Aorta (tissue), 5 donors: ENCODE data around the gene TMEM139. TPM values are rescaled to one million over a fixed set of nuclear protein-coding genes. Genes with fewer than 3 reads are reported as not detected.

ENCODE experiments used
- ATAC-seq: fragments of 200-7000 bp; cut with Tn5 transposase; one replicate; pipeline ENCODE4 v1.9.1; 2022; ENCODE audit warnings: moderate library complexity; ENCODE audit not compliant: low FRiP score
- DNase-seq, 2 donors: peaks; one replicate each; pipeline ENCODE4 v3.0.0-alpha.2; 2020
- H3K27ac ChIP-seq, 2 donors: one replicate each; pipeline ENCODE4 v1.5.1; 2013; ENCODE audit warnings: low read length in 2 of 2, mild to moderate bottlenecking in 2 of 2, moderate library complexity in 2 of 2, control low read depth in 1 of 2, inconsistent platforms in 1 of 2, low read depth in 1 of 2
- H3K27me3 ChIP-seq, 2 donors: one replicate each; pipeline ENCODE4 v1.6.1; 2013; ENCODE audit warnings: control low read depth in 1 of 2, low read length in 1 of 2, mild to moderate bottlenecking in 1 of 2, moderate library complexity in 1 of 2; ENCODE audit not compliant: insufficient read depth in 2 of 2, control insufficient read depth in 1 of 2
- H3K36me3 ChIP-seq, 2 donors: one replicate each; pipeline ENCODE4 v1.6.1; 2013; ENCODE audit warnings: control low read depth in 1 of 2, low read length in 1 of 2, mild to moderate bottlenecking in 1 of 2; ENCODE audit not compliant: insufficient read depth in 2 of 2, control insufficient read depth in 1 of 2
- H3K4me1 ChIP-seq, 2 donors: one replicate each; pipeline ENCODE4 v1.6.1; 2013; ENCODE audit warnings: low read length in 2 of 2, control low read depth in 1 of 2, mild to moderate bottlenecking in 1 of 2, moderate library complexity in 1 of 2; ENCODE audit not compliant: insufficient read depth in 2 of 2, control insufficient read depth in 1 of 2
- H3K4me3 ChIP-seq, 2 donors: one replicate each; pipeline ENCODE4 v1.5.1; 2013; ENCODE audit warnings: low read length in 2 of 2, control low read depth in 1 of 2, mild to moderate bottlenecking in 1 of 2
- H3K9me3 ChIP-seq: one replicate; pipeline ENCODE4 v1.6.1; 2013; ENCODE audit warnings: mild to moderate bottlenecking, low read length; ENCODE audit not compliant: control insufficient read depth
- WGBS, 2 donors: extraction: QIAGEN DNeasy Blood & Tissue Kit; methylation state at CpG; one replicate each; pipeline ENCODE4 v1.1.7; 2013; 5-methylcytosine and 5-hydroxymethylcytosine counted together
- intact Hi-C, 2 donors: fragments of 100-400 bp; cut with DNase I; formaldehyde crosslinking; loops; one replicate each; pipeline versions ENCODE4 v1.14.2 to v1.15.0; 2022
- polyA plus RNA-seq, 2 donors: library from polyadenylated mRNA; stranded (reverse); fragments of 200-250 nt; gene quantifications; one replicate each; pipeline ENCODE4 v1.2.3, GENCODE V29; 2013
- total RNA-seq, 2 donors: library from RNA; stranded (reverse); fragmentation: NEBNext Ultra II Directional; extraction: Animal tissue kit (Norgen Biotek cat#: 25700); gene quantifications; one replicate each; pipeline ENCODE4 v1.2.1, GENCODE V29; 2021
- donor health status: healthy with polysubstance abuse.
- donor health status: Bipolar disorder and iron deficiency.
- donor health status: DM: no; HTN: no; CAD: no.
- donor health status: DM: no; HTN: no; CAD: no.
- donor health status: DM: yes; HTN: yes; CAD: no.

Gene TMEM139
- total and polyA plus RNA-seq, 4 donors = 0.10 to 17.3 (median 0.75) TPM

GRCh38 chr7:143321242-143321641 lies 36.5 kb downstream of the TMEM139 start:
- ATAC-seq = no peak
- no peak overlapping the region for H3K27ac ChIP-seq
- no peak for DNase-seq
- no peaks in the 10 kb centered on the region for H3K27me3 ChIP-seq
- intact Hi-C loops = loop anchor here in 1 of 2 donors (5.0 kb wide), 1 partner anchor 96 kb away; no protein-coding TSS in a partner anchor
- 95 to 98% methylated on average over 10 of the region's 10 CpGs for WGBS, 2 donors
- H3K4me3 ChIP-seq = no peak overlapping the region
- no peaks in the 10 kb centered on the region for H3K36me3 ChIP-seq
- no peaks in the 10 kb centered on the region for H3K4me1 ChIP-seq
- no peaks in the 10 kb centered on the region for H3K9me3 ChIP-seq

- H3K4me3 ChIP-seq = no peak overlapping the region
- ATAC-seq (no peak), DNase-seq (peak in 1 of 2 donors; percentile 64)
- intact Hi-C loops = loop anchor here in 1 of 2 donors (5.0 kb wide), 1 partner anchor 96 kb away; no protein-coding TSS in a partner anchor
- H3K9me3 ChIP-seq = no peaks in the 10 kb centered on the region
- H3K27me3 ChIP-seq = no peaks in the 10 kb centered on the region
- no peaks in the 10 kb centered on the region for H3K4me1 ChIP-seq
- 80 to 84% methylated on average over 4 of the region's 4 CpGs for WGBS, 2 donors
- H3K36me3 ChIP-seq = no peaks in the 10 kb centered on the region
- H3K27ac ChIP-seq = no peak overlapping the region
These were observed 37.0 kb downstream of the TMEM139 start for GRCh38 chr7:143321734-143322133.

GRCh38 chr7:143322760-143323633 lies 38.2 kb downstream of the TMEM139 start:
- ATAC-seq (no peak), DNase-seq (no peak)
- Histone ChIP-seq H3K4me1 (no peaks in the 10 kb centered on the region), H3K27me3 (no peaks in the 10 kb centered on the region), H3K27ac (no peak overlapping the region), H3K4me3 (no peak overlapping the region), H3K36me3 (no peaks in the 10 kb centered on the region), H3K9me3 (no peaks in the 10 kb centered on the region)
- 86 to 89% methylated on average over 23 of the region's 23 CpGs for WGBS, 2 donors
- intact Hi-C loops = loop anchor here in 1 of 2 donors (5.0 kb wide), 1 partner anchor 94 kb away; no protein-coding TSS in a partner anchor

- intact Hi-C loops = loop anchor here in 1 of 2 donors (5.0 kb wide), 1 partner anchor 94 kb away; no protein-coding TSS in a partner anchor
- H3K36me3 ChIP-seq = no peaks in the 10 kb centered on the region
- 70 to 73% methylated on average over 12 of the region's 12 CpGs for WGBS, 2 donors
- no peak for ATAC-seq
- H3K4me3 ChIP-seq = no peak overlapping the region
- DNase-seq = no peak
- no peak overlapping the region for H3K27ac ChIP-seq
- no peaks in the 10 kb centered on the region for H3K9me3 ChIP-seq
- no peaks in the 10 kb centered on the region for H3K4me1 ChIP-seq
- H3K27me3 ChIP-seq = no peaks in the 10 kb centered on the region
These were observed 38.9 kb downstream of the TMEM139 start for GRCh38 chr7:143323653-143324052.

- Histone ChIP-seq H3K36me3 (no peaks in the 10 kb centered on the region), H3K27ac (no peak overlapping the region), H3K27me3 (no peaks in the 10 kb centered on the region), H3K4me3 (no peak overlapping the region), H3K9me3 (no peaks in the 10 kb centered on the region), H3K4me1 (no peaks in the 10 kb centered on the region)
- no peak for DNase-seq
- 84 to 90% methylated on average over 2 of the region's 2 CpGs for WGBS, 2 donors
- intact Hi-C loops = no loop called here
- no peak for ATAC-seq
These were observed 40.5 kb downstream of the TMEM139 start for GRCh38 chr7:143325240-143325639.

- 94 to 96% methylated on average over 5 of the region's 5 CpGs for WGBS, 2 donors
- Histone ChIP-seq H3K27me3 (no peaks in the 10 kb centered on the region), H3K36me3 (no peaks in the 10 kb centered on the region), H3K9me3 (no peaks in the 10 kb centered on the region), H3K4me1 (no peaks in the 10 kb centered on the region), H3K4me3 (no peak overlapping the region), H3K27ac (no peak overlapping the region)
- DNase-seq = no peak
- intact Hi-C loops = no loop called here
- ATAC-seq = no peak
These were observed 43.1 kb downstream of the TMEM139 start for GRCh38 chr7:143327903-143328302.

GRCh38 chr7:143329471-143330170 lies 44.9 kb downstream of the TMEM139 start:
- DNase-seq (no peak), ATAC-seq (no peak)
- Histone ChIP-seq H3K4me3 (no peak overlapping the region), H3K4me1 (no peaks in the 10 kb centered on the region), H3K27ac (no peak overlapping the region), H3K9me3 (no peaks in the 10 kb centered on the region), H3K36me3 (no peaks in the 10 kb centered on the region), H3K27me3 (no peaks in the 10 kb centered on the region)
- intact Hi-C loops = no loop called here
- 93 to 95% methylated on average over 10 of the region's 10 CpGs for WGBS, 2 donors

- no peaks in the 10 kb centered on the region for H3K9me3 ChIP-seq
- H3K4me1 ChIP-seq = no peaks in the 10 kb centered on the region
- no peak overlapping the region for H3K27ac ChIP-seq
- H3K4me3 ChIP-seq = no peak overlapping the region
- H3K27me3 ChIP-seq = no peaks in the 10 kb centered on the region
- DNase-seq = peak in 1 of 2 donors; percentile 63
- WGBS, 2 donors = 69 to 76% methylated on average over 8 of the region's 8 CpGs
- no peaks in the 10 kb centered on the region for H3K36me3 ChIP-seq
- ATAC-seq = no peak
- intact Hi-C loops = no loop called here
These were observed 46.5 kb downstream of the TMEM139 start for GRCh38 chr7:143331179-143331801.
